ENCODE results near the gene CTNNBL1.
"Not testable (repeated sequence)": the region's sequence is repeated elsewhere in the genome, so short reads cannot be mapped to it uniquely, and the experiment has no call there.

CTNNBL1 gene

DNA sequence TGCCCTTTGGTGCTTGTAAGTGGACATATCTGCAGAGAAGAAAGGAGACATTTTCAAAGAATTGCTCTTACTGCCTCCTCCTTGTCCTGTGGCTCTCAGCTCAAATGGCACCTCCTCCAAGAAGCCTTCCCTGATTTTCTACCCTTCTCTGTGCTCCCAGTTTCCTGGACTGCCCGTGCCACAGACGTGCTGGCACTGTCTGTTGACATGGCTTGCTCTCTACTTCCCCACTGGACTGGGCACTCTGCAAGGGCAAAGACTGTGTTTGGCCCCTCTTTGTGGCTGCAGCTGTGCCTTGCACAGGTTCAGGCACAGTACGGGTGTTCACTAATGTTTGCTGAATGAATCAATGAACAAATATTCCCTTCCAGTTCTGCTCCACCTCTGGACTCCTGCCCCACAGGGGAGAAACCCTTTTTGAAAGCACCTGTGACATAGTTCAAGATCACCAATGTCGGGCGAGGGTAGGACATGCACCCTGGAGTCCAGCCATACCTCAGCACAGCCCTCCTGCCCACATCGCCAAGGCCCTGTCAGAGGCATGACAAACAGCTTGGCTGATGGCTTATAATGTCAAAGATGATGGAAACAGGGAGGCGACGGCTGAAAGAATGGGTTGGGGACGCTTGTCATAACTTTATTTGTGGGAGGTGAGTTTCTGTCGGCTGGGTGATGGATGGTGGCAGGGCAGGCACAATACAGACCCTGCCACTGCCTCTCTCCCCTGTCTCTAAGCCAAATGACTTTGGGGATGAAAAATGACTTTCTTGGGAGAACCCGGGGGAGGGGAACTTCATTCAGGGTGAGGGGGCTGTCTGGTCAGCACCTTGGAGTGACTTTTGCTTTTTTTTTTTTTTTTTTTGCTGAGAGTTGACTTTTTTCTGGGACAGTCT is 15.6 kb upstream of the CTNNBL1 start:
- H3K4me3 ChIP-seq (ENCODE audit: low read depth, low read length), result no peak overlapping the region

DNA sequence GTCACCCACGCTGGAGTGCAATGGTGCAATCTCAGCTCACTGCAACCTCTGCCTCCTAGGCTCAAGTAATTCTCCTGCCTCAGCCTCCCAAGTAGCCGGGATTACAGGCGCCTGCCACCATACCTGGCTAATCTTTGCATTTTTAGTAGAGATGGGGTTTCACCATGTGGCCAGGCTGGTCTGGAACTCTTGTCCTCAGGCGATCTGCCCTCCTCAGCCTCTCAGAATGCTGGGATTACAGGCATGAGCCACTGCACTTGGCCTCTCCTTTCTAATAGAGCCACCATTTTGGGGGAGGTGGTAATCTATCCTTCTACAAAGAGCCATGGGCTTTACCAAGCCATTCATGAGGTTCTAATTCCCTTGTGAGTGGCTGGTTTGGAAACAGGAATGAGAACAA is 14.1 kb upstream of the CTNNBL1 start:
- not testable (repeated sequence) for H3K4me3 ChIP-seq (ENCODE audit: low read depth, low read length); DNase-seq (ENCODE audit: low read depth)

More for the DNA sequence above, 15.6 kb upstream of the CTNNBL1 start:
- no peak for DNase-seq (ENCODE audit: low read depth)

DNA sequence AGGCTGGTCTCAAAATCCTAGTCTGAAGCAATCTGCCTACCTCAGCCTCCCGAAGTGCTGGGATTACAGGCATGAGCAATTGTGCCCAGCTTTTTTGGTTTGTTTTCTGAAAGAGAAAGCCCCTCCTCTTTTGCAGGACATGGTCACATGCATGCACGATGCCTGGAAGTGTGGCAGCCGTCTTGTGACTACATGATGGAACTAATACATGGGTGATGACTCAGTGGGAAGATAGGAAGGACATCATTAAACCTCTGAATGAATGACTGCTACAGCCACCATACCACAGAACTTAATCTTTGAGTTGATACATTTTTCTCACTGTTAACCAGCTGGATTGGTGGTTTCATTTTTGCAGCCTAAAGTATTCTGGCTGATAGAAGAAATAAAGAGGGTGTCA is 13.4 kb upstream of the CTNNBL1 start:
- H3K4me3 ChIP-seq (ENCODE audit: low read depth, low read length), result no peak overlapping the region
- no peak for DNase-seq (ENCODE audit: low read depth)

DNA sequence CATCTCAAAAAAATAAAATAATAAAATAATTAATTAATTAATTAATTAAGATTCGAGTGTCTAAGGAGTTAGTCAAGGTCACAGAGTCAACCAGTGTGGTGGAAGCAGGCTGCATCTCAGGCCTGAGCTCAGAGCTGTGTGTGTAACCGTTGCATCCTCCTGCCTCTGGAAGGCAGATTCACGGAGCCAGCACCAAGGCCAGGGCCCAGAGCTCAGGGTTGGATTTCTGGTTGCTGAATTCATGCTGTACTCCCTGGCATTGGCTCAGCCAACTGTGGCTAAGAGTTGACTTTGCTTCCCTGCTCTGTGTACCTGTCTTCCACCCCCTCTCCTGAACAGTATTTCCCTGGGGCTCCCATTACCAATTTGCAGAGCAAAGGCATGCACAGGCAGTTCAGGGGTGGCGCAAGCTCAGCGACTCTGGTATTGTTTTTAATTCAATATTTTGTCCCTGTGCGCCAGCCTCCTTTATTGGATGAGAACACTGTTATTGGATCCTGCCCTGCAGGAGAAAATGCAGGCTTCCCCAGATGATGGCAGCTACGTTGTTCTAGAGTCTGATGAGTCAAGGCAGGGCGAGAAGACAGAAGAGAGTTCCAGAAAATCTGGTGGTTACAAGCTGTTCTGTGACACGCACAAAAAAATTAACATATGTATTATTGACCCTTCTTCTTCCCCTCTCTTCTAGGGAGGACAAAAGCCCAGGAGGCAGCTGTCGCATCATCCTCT is 12.3 kb upstream of the CTNNBL1 start:
- no peak overlapping the region for H3K4me3 ChIP-seq (ENCODE audit: low read depth, low read length)
- no peak for DNase-seq (ENCODE audit: low read depth)

DNA sequence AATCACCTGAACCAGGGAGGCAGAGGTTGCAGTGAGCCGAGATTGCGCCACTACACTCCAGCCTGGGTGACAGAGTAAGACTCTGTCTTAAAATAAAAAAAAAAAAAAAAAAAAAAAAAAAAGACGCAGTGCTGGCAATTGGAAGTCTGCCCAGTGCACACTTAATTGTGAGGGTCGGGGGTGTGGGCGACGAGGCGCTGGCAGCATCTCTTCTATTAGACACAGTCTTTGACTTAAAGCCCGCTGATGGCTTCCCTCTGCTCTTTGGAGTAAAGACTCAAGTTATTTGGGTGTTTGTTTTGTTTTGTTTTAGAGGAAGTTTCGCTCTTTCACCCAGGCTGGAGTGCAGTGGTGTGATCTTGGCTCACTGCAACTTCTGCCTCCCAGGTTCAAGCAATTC is 10.7 kb upstream of the CTNNBL1 start:
- not testable (repeated sequence) for DNase-seq (ENCODE audit: low read depth); H3K4me3 ChIP-seq (ENCODE audit: low read depth, low read length)

DNA sequence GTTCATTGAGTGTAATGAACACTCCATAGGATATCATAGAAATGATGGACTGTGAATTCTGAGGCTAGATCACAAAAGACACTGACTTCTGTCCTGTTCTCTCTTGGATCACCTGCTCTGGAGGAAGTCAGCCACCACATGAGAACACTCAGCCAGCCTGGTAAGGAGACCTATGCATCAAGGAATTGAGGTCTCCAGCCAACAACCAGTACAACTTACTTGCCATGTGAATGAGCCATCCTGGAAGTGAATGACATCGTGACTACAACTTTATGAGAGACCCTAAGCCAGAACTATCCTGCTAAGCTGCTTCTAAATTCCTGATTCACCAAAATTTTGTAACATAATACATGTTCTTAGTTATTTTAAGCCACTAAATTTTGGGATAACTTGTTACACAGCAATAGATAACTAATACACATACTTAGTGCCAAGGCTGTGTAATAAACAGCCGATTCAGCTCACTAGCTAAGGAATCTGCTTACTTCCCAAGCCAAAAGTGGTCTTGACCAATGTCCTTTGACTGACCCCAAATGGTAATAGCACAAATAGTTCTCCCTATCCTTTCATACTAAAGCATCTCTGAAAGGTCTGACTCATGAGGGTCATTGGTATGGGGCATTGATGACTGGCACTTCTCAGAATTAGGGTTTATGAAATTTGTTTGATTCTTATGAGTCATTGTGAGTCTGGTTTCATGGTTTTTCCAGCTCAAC is 6.9 kb upstream of the CTNNBL1 start:
- no peak overlapping the region for H3K4me3 ChIP-seq (ENCODE audit: low read depth, low read length)
- DNase-seq (ENCODE audit: low read depth), result no peak

DNA sequence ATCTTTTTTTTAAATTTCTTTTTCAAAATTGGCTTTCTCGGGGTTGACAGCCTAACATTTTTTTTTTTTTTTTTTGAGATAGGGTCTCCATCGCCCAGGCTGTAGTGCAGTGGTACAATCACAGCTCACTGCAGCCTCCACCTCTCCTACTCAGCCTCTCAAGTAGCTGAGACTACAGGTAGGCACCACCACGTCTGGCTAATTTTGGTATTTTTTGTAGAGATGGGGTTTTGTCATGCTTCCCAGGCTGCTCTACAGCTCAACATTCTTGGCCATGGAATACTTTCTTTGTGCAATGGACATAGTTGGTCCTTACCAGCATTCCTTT is 6.4 kb upstream of the CTNNBL1 start:
- DNase-seq (ENCODE audit: low read depth), result no peak
- no peak overlapping the region for H3K4me3 ChIP-seq (ENCODE audit: low read depth, low read length)

DNA sequence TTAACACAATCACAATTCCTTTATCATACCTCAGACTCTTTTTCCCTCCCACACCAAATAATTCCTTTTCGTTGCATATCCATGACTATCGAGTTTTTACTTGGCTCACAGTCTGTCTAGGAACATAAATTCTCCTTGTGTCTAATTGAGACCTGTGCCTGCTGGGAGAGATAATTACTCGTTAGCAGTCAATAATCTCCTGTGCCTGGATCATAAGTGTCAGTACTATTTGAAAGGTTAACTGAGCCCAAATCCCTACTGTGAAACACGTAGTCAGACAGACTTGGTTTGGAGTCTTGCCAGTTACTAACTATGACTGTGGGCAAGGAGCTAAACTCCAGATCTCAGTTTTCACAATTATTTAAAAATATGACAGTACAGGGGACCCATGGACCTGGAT is 5.7 kb upstream of the CTNNBL1 start:
- DNase-seq (ENCODE audit: low read depth), result no peak

DNA sequence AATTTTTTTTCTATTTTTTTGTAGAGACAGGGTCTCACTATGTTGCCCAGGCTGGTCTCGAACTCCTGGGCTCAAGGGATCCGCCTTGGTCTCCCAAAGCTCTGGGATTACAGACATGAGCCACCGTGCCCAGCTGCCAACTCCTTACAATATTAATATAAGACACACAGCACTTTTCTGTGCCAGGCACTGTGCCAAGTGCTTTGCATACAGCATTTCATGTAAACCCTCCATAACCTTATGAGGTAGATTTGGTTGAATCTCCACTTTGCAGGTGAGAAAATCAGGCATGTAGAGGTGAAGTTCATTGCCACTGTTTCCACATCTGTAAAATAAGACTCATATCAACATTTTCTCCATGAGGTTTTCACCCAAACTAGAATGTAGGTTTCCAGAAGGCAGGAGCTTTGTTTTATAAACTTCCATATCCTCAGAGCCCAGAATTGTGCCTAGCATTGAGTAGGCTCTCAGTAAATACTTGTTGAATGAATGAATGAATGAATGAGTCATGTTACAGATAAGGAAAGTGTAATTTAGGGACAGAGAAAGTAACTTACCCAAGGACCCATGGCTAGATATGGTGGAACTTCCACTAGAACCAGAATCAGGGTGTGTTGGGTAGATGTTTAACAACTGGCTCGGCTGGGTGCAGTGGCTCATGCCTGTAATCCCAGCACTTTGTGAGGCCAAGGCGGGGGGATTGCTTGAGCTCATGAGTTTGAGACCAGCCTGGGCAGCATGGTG is 3.0 kb upstream of the CTNNBL1 start:
- DNase-seq (ENCODE audit: low read depth), result no peak
- H3K4me3 ChIP-seq (ENCODE audit: low read depth, low read length), result no peak overlapping the region

More for the DNA sequence above, 5.7 kb upstream of the CTNNBL1 start:
- no peak overlapping the region for H3K4me3 ChIP-seq (ENCODE audit: low read depth, low read length)

DNA sequence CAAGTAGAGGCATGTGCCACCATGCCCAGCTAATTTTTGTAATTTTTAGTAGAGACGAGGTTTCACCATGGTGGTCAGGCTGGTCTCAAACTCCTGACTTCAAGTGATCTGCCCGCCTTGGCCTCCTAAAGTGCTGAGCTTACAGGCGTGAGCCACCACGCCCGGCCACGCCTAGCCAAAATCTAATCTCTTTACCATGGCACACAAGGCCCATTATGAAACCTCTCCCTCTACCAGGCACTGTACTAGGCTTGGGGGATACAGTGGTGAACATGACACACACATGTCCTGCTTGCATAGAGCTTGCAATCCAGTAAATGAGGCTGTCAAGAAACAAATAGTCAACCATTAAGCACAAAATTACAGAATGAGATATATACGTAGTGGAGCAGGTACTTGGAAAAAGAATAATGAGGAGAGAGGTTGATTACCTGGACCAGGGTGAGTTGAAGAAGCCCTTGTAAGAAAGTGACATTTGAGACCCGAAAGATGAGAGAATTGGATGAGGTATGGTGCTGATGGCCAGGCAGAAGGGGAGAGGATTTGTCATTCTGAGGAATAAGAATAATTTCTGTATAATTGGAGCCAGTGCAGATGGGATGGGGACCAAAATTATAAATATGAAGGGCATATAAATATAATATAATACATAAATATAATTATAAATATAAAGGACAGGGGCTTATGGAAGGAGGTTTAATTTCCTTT is 1.2 kb upstream of the CTNNBL1 start:
- no peak for DNase-seq (ENCODE audit: low read depth)
- H3K4me3 ChIP-seq (ENCODE audit: low read depth, low read length), result no peak overlapping the region

DNA sequence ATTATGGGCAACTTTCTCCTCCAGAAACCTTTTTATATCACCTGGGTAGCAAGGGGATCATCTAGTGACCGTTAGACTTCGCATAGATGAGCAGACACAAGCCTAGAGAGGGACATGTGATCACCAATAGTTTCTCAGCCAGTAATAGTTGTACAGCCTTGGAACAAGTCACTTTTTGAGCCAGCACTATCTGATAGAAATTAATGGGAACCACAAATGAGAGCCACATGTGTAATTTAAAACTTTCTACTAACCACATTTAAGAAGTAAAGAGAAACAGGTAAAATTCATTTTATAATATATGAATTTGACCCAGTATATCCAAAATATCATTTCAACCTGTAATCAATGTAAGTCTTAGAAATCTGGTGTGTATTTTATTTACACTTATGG is 592 bp upstream of the CTNNBL1 start:
- peak overlapping the region; percentile 98 for H3K4me3 ChIP-seq (ENCODE audit: low read depth, low read length)
- no peak for DNase-seq (ENCODE audit: low read depth)

DNA sequence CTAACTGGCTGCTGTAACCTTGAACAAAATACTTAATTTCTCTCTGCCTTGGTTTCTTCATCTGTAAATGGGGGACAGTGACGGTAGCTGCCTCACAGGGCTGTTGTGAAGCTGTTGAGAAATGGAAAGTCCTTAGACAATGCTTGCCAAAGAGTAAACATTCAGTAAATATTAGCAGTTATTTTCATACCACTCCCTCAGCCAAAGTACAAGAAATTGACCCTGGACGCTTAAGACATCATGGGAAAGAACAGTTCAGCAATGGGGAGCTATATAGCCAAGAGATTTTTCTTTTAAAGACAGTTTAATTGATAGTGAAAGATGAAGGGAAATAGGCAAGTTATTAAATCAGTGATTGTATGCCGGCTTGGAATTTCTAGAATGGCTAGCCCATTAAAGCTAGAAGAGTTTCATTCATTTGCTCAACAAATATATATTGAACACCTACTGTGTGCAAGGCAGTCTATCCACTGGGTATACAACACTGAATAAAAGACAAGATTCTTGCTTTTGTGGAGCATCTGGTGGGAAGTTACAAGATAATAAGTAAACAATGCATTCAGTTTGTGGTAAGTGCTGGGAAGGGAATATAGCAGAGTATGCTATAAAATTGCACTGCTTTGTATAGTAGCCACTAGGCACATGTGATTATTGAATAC is 2.0 kb downstream of the CTNNBL1 start:
- DNase-seq (ENCODE audit: low read depth), result no peak
- no peak overlapping the region for H3K4me3 ChIP-seq (ENCODE audit: low read depth, low read length)

DNA sequence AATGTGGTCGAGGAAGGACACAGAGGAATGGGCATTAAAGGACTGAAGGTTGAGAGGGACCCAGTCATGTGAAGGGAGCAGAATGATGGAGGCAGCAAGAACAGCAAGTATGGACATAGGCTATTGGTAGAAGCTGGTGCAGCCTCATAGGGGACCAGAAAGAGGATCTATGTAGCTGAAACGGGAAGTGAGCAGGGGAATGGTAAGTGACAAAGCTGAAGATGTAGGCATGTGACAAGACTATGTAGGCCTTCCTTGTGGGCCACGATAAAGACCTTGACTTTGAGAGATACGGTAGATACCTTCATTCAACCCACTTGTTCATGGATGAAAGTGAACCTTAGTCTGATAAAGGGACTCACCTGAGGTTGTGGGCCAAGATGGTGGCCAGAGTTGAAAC is 3.5 kb downstream of the CTNNBL1 start:
- DNase-seq (ENCODE audit: low read depth), result no peak
- H3K4me3 ChIP-seq (ENCODE audit: low read depth, low read length), result no peak overlapping the region

DNA sequence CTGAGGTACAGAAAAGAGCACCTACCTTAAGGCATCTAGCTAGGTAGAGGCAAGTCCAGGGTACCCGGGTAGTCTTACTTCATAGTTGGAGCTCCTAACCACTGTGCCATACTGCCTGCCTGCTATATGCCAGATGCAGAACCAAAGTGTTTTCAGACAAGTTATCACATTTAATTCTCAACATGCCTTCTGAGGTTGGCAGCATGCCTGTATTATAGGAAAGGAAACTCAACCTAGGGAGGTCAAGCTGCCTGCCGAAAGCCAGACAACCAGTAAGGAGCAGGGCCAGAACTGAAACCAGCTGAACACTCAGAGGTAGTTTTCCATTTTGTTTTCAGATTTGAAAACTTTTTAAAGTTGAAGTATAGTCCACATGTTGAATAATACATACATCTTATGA is 5.4 kb downstream of the CTNNBL1 start:
- no peak for DNase-seq (ENCODE audit: low read depth)

DNA sequence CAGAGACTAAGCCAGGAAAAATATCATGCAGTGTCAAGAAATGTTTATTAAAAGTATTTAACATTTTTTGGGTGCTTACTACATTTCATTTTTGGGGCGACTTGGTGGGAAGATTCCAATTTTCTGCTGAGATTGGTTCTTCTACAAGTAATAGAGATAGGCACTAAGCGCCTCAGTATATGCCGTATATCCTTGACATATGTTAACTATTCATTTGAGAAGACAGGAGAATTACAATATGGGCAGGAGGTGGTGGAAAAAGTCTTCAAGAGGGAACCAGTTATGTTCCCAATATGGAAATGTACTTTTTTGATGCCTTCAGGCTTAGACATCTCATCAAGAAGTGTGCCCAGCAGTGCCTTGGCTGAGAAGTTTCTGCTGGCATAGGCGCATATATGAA is 6.5 kb downstream of the CTNNBL1 start:
- H3K4me3 ChIP-seq (ENCODE audit: low read depth, low read length), result no peak overlapping the region
- DNase-seq (ENCODE audit: low read depth), result no peak

More for the DNA sequence above, 5.4 kb downstream of the CTNNBL1 start:
- no peak overlapping the region for H3K4me3 ChIP-seq (ENCODE audit: low read depth, low read length)

DNA sequence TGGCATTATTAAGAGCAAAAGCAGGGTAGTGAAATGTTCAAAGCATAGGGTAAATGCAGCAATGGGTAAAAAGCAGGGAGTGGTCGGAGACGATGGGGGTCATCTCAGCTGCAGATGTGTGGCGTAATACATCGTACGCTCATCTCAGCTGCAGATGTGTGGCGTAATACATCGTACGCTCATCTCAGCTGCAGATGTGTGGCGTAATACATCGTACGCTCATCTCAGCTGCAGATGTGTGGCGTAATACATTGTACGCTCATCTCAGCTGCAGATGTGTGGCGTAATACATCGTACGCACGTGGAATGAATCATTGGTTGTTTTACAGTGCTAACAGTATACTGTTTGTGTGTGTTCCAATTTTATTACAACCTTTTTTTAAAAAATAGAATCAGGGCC is 7.8 kb downstream of the CTNNBL1 start:
- peak; percentile 75 for DNase-seq (ENCODE audit: low read depth)
- not testable (repeated sequence) for H3K4me3 ChIP-seq (ENCODE audit: low read depth, low read length)

DNA sequence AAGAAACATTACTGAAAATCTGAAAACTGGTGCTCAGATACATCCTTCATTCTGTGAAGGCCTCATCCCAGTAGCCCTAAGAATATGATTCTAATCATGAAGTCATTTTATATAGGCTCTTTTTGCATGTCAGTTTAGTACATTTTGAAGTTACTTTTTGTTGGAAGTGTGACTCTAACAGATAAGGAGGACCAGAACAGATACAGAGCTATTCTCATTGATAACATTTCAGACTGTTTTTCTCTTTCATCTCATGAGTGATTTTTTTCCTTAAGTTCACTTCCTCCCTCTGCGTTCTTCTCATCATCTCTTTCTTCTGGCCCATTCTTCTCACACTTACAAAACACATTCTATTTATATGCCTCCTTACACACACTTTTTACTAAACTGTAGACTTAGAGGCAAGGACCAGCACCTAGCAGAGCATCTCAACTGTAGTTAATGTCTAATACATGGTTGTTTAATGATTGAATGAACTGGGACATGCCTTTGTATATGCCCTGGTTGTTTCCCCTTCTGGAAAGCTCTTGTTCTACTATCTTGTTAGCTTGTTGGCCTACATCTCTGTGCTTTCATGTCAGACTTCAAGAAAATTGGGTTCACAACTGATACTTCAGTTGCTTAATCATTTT is 8.7 kb downstream of the CTNNBL1 start:
- no peak overlapping the region for H3K4me3 ChIP-seq (ENCODE audit: low read depth, low read length)
- DNase-seq (ENCODE audit: low read depth), result no peak

Data from skeletal muscle cell (primary cell).